D721Med (cell line): Measurements from ENCODE around the gene BYSL.

Experiments used
- DNase-seq: peaks from one replicate; pipeline ENCODE4 v3.0.0; 2011; ENCODE audit warnings: low spot score; ENCODE audit not compliant: insufficient read length
- FAIRE-seq: peaks from 2 replicates; lab custom pipeline; 2011; peaks lifted over from hg19 to GRCh38; lab: Jason Lieb, UNC
- CTCF ChIP-seq: IDR thresholded peaks from 2 replicates; pipeline ENCODE4 v1.5.1; 2012; ENCODE audit warnings: mild to moderate bottlenecking, control low read depth; ENCODE audit not compliant: insufficient read depth; ENCODE audit errors: missing control alignments

The BYSL gene

GRCh38 chr6:41920921-41921711 lies at the start of gene BYSL, which contains the start of gene MED20:
TSS of gene BYSL (plus strand) at chr6:41921499. CDS start at chr6:41921563, 64 bp downstream.
TSS of gene MED20 (minus strand) at chr6:41921139. CDS start at chr6:41921018, 121 bp downstream.
- FAIRE-seq (no peak), DNase-seq (peak; percentile 90)
- peak; percentile 73 for TF ChIP-seq CTCF

- no peak for DNase-seq
- no peak for TF ChIP-seq CTCF
- no peak for FAIRE-seq
Measured at GRCh38 chr6:41871691-41872090, 49.6 kb upstream of the BYSL start.

- FAIRE-seq = no peak
Measured at GRCh38 chr6:41872147-41872546, 49.2 kb upstream of the BYSL start.

DNA sequence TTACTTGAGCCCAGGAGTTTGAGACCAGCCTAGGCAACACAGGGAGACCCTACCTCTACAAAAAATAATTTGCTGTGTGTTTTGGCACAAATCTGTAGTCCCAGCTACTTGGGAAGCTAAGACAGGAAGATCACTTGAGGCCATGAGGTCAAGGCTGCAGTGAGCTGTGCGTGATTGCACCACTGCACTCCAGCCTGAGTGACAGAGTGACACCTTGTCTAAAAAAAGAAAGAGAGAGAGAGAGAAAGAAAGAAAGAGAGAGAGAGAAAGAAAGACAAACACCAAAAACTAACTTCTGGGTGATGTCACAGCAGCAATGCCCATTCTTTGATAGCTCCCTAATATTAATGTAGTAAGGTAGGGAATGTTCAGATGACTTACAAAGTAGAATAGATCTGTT lies 46.6 kb upstream of the BYSL start:
- TF ChIP-seq CTCF = no peak
- no peak for FAIRE-seq
- DNase-seq = no peak

More at GRCh38 chr6:41872147-41872546, 49.2 kb upstream of the BYSL start:
- DNase-seq = no peak
- no peak for TF ChIP-seq CTCF

- no peak for DNase-seq
- no peak for FAIRE-seq
Measured at GRCh38 chr6:41877051-41877680, 44.1 kb upstream of the BYSL start.

DNA sequence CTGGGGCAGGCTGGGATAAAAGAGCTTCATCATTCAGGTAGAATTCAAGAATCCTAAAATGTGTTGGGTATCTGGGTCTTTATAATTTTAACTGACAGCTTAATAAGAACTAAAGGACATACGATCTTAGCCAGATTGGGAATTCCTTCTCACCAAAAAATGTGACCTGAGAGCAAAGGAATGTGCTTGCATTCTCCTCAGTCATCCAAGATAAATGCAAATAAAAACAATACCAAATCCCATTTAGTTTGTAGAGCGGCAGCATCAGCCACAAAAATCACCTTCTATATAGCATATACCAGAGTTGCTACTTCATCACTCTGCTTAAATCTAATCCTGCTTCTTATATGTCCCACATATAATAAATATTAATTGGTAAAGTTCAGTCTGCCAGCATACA lies 43.1 kb upstream of the BYSL start:
- no peak for TF ChIP-seq CTCF
- no peak for DNase-seq
- no peak for FAIRE-seq

More at GRCh38 chr6:41877051-41877680, 44.1 kb upstream of the BYSL start:
- TF ChIP-seq CTCF = no peak
